Breast epithelium (tissue), 3 donors: ENCODE results near the gene MRPL19.

ENCODE experiments used
- POLR2A ChIP-seq: fragments of 450-650 bp; IDR thresholded peaks from one replicate; pipeline ENCODE4 v1.6.1; 2016; ENCODE audit warnings: antibody characterized with exemption, mild to moderate bottlenecking, moderate library complexity
- POLR2AphosphoS5 ChIP-seq, 3 donors: sonication (generic); formaldehyde crosslinking; IDR thresholded peaks; one replicate each; pipeline ENCODE4 v1.6.1; 2017; ENCODE audit warnings: antibody characterized with exemption in 3 of 3
- TF ChIP-seq, protein P1 (sequence below), 3 donors: fragments of 450-650 bp; IDR thresholded peaks; one replicate each; pipeline ENCODE4 v1.5.1; 2016 to 2017; ENCODE audit warnings: antibody characterized with exemption in 3 of 3, mild to moderate bottlenecking in 3 of 3, moderate library complexity in 3 of 3

- TF ChIP-seq, protein P1, sequence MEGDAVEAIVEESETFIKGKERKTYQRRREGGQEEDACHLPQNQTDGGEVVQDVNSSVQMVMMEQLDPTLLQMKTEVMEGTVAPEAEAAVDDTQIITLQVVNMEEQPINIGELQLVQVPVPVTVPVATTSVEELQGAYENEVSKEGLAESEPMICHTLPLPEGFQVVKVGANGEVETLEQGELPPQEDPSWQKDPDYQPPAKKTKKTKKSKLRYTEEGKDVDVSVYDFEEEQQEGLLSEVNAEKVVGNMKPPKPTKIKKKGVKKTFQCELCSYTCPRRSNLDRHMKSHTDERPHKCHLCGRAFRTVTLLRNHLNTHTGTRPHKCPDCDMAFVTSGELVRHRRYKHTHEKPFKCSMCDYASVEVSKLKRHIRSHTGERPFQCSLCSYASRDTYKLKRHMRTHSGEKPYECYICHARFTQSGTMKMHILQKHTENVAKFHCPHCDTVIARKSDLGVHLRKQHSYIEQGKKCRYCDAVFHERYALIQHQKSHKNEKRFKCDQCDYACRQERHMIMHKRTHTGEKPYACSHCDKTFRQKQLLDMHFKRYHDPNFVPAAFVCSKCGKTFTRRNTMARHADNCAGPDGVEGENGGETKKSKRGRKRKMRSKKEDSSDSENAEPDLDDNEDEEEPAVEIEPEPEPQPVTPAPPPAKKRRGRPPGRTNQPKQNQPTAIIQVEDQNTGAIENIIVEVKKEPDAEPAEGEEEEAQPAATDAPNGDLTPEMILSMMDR (IDR thresholded peaks at IDR 0.05): no peak
- no peak for TF ChIP-seq POLR2A
- TF ChIP-seq POLR2AphosphoS5 (IDR thresholded peaks at IDR 0.05): no peak
These were observed 33.7 kb upstream of the MRPL19 start for GRCh38 chr2:75612862-75613243.
